NK-92 treated with Interleukin-12 subunit alpha and Interleukin-12 subunit beta, amount 100 ng/mL, for 24 hours (cell line): Measurements from ENCODE around the gene ABCA8.

Experiments
- DNase-seq: peaks from one replicate; lab custom pipeline; 2025; lab: John Stamatoyannopoulos, UW

ABCA8 gene

GRCh38 chr17:68943123-68943811 is 11.9 kb downstream of the ABCA8 start:
- no peak for DNase-seq

DNA sequence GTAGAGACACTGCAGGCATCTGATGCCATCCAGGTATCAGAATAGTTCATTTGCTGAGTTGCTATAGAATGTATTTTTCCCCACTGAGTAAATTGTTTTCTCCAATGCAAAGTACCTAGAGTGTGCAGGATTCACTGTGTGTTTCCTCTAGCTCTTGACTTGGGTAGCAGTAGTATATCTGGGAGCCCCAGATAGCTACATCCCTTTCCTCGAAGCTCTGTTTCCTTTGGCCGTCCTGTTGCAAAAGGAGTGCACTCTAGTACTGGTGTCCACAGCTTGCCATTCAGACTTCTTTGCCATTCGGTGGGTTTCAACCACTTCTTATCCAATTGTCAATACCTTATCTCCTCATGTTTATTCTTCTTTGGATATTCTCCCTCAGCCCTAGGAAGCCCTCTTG is 12.8 kb downstream of the ABCA8 start:
- no peak for DNase-seq

DNA sequence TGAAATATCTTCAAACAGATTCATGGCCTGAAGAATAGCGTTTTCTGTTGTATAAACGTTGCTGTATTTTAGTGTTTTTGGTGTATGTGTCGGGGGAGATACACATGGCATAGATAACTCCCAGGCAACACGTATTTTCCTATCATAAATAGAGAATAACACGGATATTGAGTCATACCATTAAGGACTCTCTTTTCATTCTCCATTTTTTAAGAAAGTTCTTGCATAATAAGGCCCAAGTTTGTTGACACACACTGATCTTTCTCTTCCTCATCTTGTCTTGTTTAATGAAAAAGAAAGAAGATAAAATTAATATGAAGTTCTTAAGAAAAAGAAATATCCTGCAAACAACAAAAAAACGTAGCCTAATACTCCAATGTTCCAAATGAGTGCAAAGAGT is 13.4 kb downstream of the ABCA8 start:
- DNase-seq = no peak

DNA sequence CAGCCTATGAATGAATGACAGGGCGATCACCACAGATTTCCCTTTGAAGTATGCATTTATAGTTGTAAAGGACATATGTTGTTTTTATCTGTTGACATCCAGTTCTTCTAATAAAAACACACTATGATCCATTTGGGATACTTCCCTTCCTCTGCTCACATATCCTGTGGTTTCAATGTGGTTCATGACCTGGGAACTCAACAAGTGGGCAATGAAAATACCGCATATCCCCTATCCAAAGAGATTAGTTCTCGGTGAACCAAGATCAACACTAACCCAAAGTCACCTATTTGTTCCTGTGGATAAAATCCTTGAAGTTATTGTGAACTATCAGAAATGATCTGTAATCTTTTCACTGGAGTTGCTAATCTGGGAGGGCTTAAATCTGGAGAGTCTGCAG is 16.0 kb downstream of the ABCA8 start:
- DNase-seq = no peak

GRCh38 chr17:68937890-68938514 is 17.2 kb downstream of the ABCA8 start:
- no peak for DNase-seq

DNA sequence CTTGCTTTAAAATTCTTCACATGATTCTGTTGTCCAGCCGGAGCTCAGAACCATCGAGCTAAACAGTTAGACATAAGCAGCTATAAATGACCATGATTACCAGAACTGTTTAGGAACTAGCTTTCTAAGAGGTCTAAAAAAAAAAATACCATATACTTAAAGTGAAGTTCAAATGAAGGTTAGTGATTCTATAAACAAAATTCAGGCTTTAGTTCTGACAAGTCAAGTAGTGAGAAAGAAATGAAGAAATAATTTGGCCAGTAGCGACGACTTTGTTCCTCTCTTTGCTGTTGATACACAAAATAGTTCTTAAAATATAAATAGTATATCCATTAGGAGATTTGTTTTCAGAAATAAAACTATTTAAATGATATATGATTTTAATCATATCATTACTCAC is 27.7 kb downstream of the ABCA8 start:
- DNase-seq = no peak

GRCh38 chr17:68924793-68925720 is 30.1 kb downstream of the ABCA8 start:
- no peak for DNase-seq

DNA sequence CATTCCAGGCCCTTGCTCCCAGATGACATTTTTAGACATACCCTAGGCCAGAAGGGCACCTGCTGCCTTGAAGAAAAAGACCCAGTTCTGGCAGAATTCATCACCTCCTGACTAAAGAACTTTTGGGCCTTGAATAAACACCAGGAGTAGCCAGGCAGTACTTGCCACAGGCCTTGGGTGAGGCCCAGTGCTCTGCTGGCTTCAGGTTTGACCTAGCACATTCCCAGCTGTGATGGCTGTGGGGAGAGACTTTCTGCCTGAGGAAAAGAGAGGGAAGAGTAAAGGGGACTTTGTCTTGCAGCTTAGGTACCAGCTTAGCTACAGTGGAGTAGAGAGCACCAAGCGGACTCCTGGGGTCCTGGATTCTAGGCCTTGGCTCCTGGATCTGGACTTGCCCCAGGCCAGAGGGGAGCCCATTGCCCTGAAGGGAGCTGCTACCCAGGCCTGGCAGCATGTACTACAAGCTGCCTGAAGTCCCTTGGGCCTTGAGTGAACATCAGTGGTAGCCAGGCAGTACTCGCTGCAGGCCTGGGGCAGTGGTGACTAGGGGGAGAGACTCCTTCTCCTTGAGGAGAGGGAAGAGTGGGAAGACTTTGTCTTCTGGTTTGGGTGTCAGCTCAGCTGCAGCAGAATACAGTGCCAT is 44.3 kb downstream of the ABCA8 start:
- no peak for DNase-seq

- DNase-seq = no peak
Measured at GRCh38 chr17:68910251-68910705, 44.9 kb downstream of the ABCA8 start.

- no peak for DNase-seq
Measured at GRCh38 chr17:68909066-68909465, 46.1 kb downstream of the ABCA8 start.

DNA sequence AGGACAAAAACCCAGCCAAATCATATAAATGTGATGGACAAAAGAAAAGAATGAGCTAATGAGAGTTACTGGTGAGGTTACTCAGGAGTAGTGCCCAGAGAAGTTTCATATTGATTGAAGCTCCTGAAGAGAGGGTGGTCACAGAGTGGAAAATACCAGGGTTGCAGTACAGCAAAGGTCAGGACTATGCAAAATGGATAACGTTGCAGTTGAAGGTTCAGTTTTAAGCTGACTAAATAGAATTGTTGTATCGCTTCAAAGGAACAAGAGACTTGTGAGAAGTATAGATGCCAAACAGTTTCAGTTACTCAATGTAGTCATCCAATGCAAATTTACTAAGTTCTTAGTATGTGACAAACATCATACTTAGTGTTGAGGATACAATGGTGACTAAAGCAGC is 47.1 kb downstream of the ABCA8 start:
- DNase-seq = no peak

- no peak for DNase-seq
Measured at GRCh38 chr17:68906638-68907037, 48.6 kb downstream of the ABCA8 start.

- DNase-seq = no peak
Measured at GRCh38 chr17:68903286-68903685, 51.9 kb downstream of the ABCA8 start.

DNA sequence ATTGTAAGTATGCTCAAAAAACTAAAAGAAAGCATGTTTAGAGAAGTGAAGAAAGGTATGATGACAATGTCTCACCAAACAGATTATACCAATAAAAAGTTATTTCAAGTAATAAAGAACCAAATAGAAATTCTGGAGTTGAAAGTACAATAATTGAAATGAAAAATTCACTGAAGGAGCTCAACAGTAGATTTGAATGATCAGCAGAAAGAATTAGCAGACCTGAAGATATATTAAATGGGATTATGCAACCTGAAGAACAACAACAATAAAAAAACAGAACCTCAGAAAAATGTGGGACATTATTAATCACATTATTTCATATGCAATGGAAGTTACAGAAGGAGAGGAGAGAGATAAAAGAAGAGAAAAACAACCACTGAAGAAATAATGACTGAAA is 57.6 kb downstream of the ABCA8 start:
- DNase-seq = no peak

DNA sequence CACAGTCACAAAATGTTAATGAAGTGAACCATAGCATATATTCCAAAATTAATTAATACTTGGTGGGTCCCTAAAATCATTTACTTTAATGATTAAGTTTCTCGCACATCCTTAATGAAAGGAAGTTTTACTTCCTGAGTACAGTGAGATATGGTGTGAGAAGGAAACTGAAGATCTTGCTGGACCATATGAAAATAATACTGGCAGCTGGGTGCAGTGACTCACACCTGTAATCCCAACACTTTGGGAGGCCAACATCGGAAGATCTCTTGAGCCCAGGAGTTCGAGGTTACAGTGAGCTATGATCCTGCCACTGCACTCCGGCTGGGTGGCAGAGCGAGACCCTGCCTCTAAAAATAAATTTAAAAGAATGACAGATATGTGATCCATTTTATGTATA is 62.5 kb downstream of the ABCA8 start:
- DNase-seq = no peak

DNA sequence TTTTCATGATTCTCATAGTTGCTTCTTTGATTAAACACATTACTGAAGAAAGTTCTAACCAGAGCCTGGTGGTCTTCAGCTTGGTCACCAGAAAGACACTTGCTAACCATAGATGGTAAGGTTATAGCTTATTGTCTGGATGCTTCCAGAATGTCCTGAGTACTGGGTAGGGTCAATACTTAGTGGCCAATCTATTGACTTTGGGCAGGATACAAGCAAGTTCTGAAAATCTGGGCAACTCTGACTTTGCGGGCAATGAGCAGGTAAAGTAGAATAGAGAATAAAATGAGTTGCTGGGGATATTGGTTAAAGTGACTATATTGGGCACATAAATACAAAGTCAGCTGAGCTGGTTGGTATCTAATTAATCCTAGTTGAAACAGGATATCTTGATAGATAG is 63.0 kb downstream of the ABCA8 start:
- no peak for DNase-seq

- DNase-seq = no peak
Measured at GRCh38 chr17:68886401-68886800, 68.8 kb downstream of the ABCA8 start.

DNA sequence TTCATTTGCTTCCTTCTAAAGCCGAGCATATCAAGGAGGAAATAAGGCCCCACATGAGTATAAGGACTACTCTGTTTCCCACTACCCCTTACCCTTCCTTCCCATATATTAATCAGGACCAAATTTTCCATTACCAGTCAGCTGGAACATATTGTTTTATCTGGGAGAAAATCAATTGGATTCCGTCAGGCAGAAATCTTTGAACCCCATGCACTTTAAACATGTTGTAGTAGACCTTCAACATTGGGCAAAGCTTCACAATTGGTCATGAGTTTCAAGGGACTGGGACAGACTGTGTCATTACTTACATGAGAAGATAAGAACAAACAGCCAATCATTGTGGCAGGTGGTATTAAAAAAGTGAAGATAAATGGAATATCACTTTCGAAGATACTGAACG is 70.3 kb downstream of the ABCA8 start:
- DNase-seq = no peak

DNA sequence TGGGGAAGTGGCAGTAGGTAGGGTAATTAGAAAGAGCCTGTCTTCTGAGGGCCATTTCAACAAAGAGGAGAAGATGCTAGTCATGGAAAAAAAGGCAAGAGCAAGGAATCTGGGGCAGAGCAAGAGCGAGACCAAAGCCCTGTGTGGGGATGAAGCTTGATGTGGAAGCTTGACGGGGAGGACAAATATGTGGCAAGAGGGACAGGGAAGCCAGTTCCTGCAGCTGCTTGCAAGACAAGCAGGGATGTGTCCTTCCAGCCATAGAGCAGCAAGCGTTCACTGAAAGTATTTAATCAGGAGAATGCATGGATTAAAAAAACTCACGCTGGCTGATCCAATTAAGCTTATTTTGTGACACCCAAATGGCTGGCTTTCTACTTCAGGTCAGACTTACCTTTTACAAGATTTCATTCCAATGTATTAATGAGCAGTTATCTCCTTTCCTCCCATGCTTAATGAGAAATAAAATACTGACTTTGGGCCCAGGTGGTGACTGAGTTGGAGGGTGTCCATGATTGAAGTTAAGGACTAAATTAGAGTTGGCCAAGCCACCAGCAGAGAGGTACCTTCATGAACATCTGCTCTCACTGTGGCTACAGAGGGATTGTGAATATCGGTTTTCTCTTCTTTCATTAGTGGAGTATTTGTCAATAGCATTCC is 76.8 kb downstream of the ABCA8 start:
- no peak for DNase-seq

DNA sequence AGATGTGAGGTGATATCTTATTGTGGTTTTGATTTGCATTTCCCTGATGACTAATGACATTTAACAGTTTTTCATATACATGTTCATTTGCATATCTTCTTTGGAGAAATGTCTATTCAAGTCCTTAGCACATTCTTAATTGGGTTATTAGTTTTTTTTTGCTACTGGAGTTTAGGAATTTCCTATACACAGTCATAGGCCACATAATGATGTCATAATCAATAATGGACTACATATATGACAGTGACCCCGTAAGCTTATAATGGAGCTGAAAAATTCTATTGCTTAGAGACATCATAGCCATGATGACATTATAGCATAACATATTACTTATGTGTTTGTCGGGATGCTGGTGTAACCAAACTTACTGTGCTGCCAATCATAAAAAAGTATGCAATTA is 83.7 kb downstream of the ABCA8 start:
- DNase-seq = no peak

DNA sequence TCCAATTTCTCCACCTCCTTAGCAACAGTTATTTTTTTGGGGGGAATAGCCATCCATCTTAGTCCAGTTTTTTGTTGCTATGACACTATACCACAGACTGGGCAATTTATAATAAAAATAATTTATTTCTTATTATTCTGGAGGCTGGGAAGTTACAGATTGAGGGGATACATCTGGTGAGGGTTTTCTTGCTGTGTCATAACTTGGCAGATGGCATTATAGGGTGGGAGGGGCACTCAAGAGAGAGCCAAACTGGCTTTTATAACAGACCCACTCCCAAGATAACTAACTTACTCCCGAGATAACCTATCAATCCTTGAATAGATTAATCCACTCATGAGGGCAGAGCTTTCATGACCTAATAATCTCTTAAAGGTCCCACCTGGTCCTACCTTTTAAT is 84.2 kb downstream of the ABCA8 start:
- no peak for DNase-seq
